H1 (cell line): Measurements from ENCODE around the gene ZNF606.

ENCODE experiments used
- CTCF ChIP-seq, 3 experiments: IDR thresholded peaks; 1 replicate in 2 of 3; 2 replicates in 1 of 3; pipeline versions ENCODE4 v1.5.1 to v1.6.1; 2011; ENCODE audit warnings: low read length in 3 of 3, mild to moderate bottlenecking in 3 of 3, inconsistent platforms in 2 of 3, low read depth in 1 of 3, moderate library complexity in 1 of 3; ENCODE audit not compliant: insufficient read depth in 1 of 3; ENCODE audit errors: control extremely low read depth in 1 of 3
- EP300 ChIP-seq, 2 experiments: IDR thresholded peaks; 1 replicate in 1 of 2; 2 replicates in 1 of 2; pipeline ENCODE4 v1.6.1; 2011 to 2012; ENCODE audit warnings: low read depth in 2 of 2, low read length in 2 of 2, mild to moderate bottlenecking in 2 of 2, borderline replicate concordance in 1 of 2, inconsistent platforms in 1 of 2, moderate library complexity in 1 of 2
- EZH2 ChIP-seq: fragments of 200-600 bp; sonication (generic); IDR thresholded peaks from 2 replicates; pipeline ENCODE4 v1.7.1; 2012; ENCODE audit warnings: low read depth, mild to moderate bottlenecking, moderate library complexity, low read length, inconsistent platforms; ENCODE audit not compliant: severe bottlenecking
- KDM5A ChIP-seq: fragments of 200-600 bp; IDR thresholded peaks from 2 replicates; pipeline ENCODE4 v1.7.1; 2012; ENCODE audit warnings: mild to moderate bottlenecking, low read length, inconsistent platforms, mixed read lengths
- MAFK ChIP-seq: IDR thresholded peaks from 2 replicates; pipeline ENCODE4 v1.6.1; 2012; ENCODE audit warnings: low read depth, mild to moderate bottlenecking, improper control_type of control experiment, low read length
- MAX ChIP-seq: IDR thresholded peaks from 2 replicates; pipeline ENCODE4 v1.6.1; 2012; ENCODE audit warnings: inconsistent platforms
- POLR2A ChIP-seq, 2 experiments: IDR thresholded peaks; 1 replicate in 1 of 2; 2 replicates in 1 of 2; pipeline ENCODE4 v1.6.1; 2011; ENCODE audit warnings: low read depth in 2 of 2, low read length in 2 of 2, mild to moderate bottlenecking in 2 of 2; ENCODE audit errors: control extremely low read depth in 1 of 2
- POLR2AphosphoS5 ChIP-seq: IDR thresholded peaks from 2 replicates; pipeline ENCODE4 v1.6.1; 2011; ENCODE audit warnings: low read depth, low read length
- RNF2 ChIP-seq: fragments of 200-900, 300-1000 bp; sonication (generic); IDR thresholded peaks from 2 replicates; pipeline ENCODE4 v1.7.1; 2016; ENCODE audit warnings: borderline replicate concordance, low read depth, mild to moderate bottlenecking, antibody characterized with exemption, low read length; ENCODE audit not compliant: poor library complexity, severe bottlenecking; ENCODE audit errors: missing control alignments
- SIN3A ChIP-seq, 2 experiments: IDR thresholded peaks in 1 of 2; conservative IDR thresholded peaks in 1 of 2; 2 replicates each; pipeline ENCODE4 v1.6.1; 2011 to 2012; ENCODE audit warnings: low read length in 2 of 2, improper control_type of control experiment in 1 of 2, low read depth in 1 of 2, mild to moderate bottlenecking in 1 of 2

GRCh38 chr19:58007285-58007684, 4.7 kb upstream of the ZNF606 start:
- no peak for TF ChIP-seq POLR2A (IDR thresholded peaks at IDR 0.05; ENCODE audit: control extremely low read depth in 1 of 2, low read depth in 2 of 2, low read length in 2 of 2)
- no peak for TF ChIP-seq EP300 (IDR thresholded peaks at IDR 0.05; ENCODE audit: borderline replicate concordance in 1 of 2, low read depth in 2 of 2, low read length in 2 of 2)
- no peak for TF ChIP-seq KDM5A
- peak; percentile 7 to 55 (median 26); a peak in 3 of 4 replicates for TF ChIP-seq CTCF (IDR thresholded peaks at IDR 0.05; ENCODE audit: control extremely low read depth in 1 of 3, insufficient read depth in 1 of 3, low read depth in 1 of 3, low read length in 3 of 3)
- no peak for TF ChIP-seq SIN3A (conservative IDR thresholded peaks at IDR 0.05 in 1 of 2, IDR thresholded peaks at IDR 0.05 in 1 of 2; ENCODE audit: low read depth in 1 of 2, low read length in 2 of 2)
- no peak for TF ChIP-seq MAFK
- TF ChIP-seq MAX = no peak
- TF ChIP-seq EZH2 = no peak
- TF ChIP-seq RNF2 = no peak
- no peak for TF ChIP-seq POLR2AphosphoS5
